ENCODE results near the gene NVL. TPM values are rescaled to one million over a fixed set of nuclear protein-coding genes. Genes with fewer than 3 reads are reported as not detected.

Gene NVL
- total RNA-seq, 1 donor from 2014 or later, result 34.6 TPM

GRCh38 chr1:224185208-224185607, 144.8 kb downstream of the NVL start:
- no peak for DNase-seq (ENCODE audit: extremely low spot score in 2 of 2)
- Histone ChIP-seq H3K4me3 (peak overlapping the region in 1 of 2 donors; percentile 90), H3K27ac (no peak overlapping the region)

DNA sequence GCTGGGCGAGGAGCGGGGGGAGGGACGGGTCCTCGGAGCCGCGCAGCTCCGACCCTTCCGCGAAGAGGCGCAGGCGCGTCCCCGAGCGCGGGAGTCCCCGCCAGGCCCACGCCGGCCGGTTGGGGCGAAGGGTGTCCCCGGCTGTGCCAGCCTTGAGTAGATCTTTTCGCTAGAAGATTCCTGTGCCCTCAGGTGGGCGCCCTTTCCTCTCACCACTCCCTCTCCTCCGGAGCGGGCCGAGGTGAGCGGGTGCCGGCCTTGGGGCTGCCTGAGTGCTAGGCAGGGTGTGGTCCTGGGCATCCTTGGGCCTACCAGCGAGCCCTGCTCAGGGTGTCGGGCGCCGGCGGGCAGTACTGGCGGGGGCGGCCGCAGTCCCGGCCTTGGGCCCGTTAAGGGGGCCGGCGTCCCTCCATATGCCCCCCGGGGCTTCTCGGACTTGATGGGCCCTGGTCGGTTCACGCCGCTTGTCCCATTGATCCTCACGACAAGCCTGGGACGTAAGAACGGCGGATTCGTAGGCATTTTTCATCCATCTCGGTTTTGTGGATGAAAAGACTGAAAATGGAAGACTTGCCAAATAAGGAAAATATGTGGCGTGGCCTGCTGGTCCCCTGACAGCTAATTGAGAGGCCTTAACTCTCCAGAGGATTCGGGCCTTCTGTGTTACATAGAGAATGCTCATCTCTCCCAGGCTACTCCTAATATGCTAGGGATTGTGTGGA, 146.2 kb downstream of the NVL start:
- Histone ChIP-seq H3K4me1 (peaks cover 33% of the 10 kb centered on the region), H3K27ac (peak overlapping the region; percentile 94), H3K9me3 (no peaks in the 10 kb centered on the region), H3K4me3 (peak overlapping the region; percentile 90 to 91), H3K27me3 (no peaks in the 10 kb centered on the region), H3K36me3 (no peaks in the 10 kb centered on the region)
- intact Hi-C loops (cut with DNase I), result no loop called here
- peak in 1 of 2 donors; percentile 37 for TF ChIP-seq POLR2AphosphoS5 (IDR thresholded peaks at IDR 0.05; ENCODE audit: insufficient read depth in 1 of 2, low read depth in 1 of 2)
- TF ChIP-seq POLR2A (IDR thresholded peaks at IDR 0.05), result no peak
- TF ChIP-seq CTCF (IDR thresholded peaks at IDR 0.05), result no peak
- DNase-seq (ENCODE audit: extremely low spot score in 2 of 2), result no peak

More at GRCh38 chr1:224185208-224185607, 144.8 kb downstream of the NVL start:
- intact Hi-C loops (cut with DNase I), result no loop called here
- no peak for TF ChIP-seq POLR2A (IDR thresholded peaks at IDR 0.05)
- TF ChIP-seq CTCF (IDR thresholded peaks at IDR 0.05), result no peak
- TF ChIP-seq POLR2AphosphoS5 (IDR thresholded peaks at IDR 0.05; ENCODE audit: insufficient read depth in 1 of 2, low read depth in 1 of 2), result no peak
- Histone ChIP-seq H3K36me3 (no peaks in the 10 kb centered on the region), H3K27me3 (no peaks in the 10 kb centered on the region), H3K4me1 (peaks cover 33% of the 10 kb centered on the region), H3K9me3 (no peaks in the 10 kb centered on the region)

DNA sequence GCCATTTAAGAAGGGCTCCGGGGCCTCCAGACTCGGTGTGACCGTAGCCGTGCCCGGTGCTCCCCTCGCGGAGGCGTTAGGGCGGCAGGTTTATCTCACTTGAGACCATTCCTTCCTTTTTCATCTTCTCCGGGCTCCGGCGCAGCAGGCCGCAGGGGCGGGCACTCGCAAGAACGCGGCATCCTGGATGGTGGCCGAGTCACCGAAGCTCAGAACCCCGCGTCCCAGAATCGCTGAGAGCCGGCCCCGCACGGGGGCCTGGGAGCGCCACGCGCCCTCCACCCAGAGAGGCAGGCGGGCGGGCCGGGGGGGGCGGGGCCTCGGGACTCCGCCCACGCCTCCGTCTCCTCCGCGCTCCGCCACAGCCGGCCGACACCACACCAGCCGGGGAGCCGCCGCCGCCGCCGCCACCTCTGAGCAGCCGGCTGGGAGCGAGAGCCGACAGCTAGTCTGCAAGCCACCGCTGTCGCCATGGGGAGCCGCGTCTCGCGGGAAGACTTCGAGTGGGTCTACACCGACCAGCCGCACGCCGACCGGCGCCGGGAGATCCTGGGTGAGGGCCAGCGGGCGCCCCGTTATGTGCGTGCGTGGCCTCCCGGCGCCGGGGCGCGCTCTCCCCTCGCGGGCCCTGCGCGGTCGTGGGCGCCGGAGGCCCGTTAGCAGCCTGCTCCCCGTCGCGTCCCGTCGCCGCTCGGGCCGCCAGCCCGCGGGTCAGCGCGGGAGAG, 146.9 kb downstream of the NVL start, which contains the start of gene DEGS1:
Gene DEGS1 (plus strand): TSS at position 375 of the 725 bp plus-strand sequence. CDS start 97 bp downstream, at position 472.
- no peak for TF ChIP-seq CTCF (IDR thresholded peaks at IDR 0.05)
- peak in 1 of 2 donors; percentile 86 for TF ChIP-seq POLR2AphosphoS5 (IDR thresholded peaks at IDR 0.05; ENCODE audit: insufficient read depth in 1 of 2, low read depth in 1 of 2)
- TF ChIP-seq POLR2A (IDR thresholded peaks at IDR 0.05), result peak; percentile 88 to 95
- H3K4me3 ChIP-seq, result peak within 1 kb of the TSS; percentile 90 to 91
- peaks cover 38% of the 10 kb centered on the region for H3K4me1 ChIP-seq
- H3K27ac ChIP-seq, result peak within 1 kb of the TSS; percentile 94
- no peaks in the 10 kb centered on the region for H3K27me3 ChIP-seq
- no peak for DNase-seq (ENCODE audit: extremely low spot score in 2 of 2)
- no peaks in the 10 kb centered on the region for H3K9me3 ChIP-seq
- intact Hi-C loops (cut with DNase I), result no loop called here
- no peaks in the 10 kb centered on the region for H3K36me3 ChIP-seq

- DNase-seq (ENCODE audit: extremely low spot score in 2 of 2), result no peak
- H3K4me3 ChIP-seq, result peak overlapping the region; percentile 90 to 91
- no peaks in the 10 kb centered on the region for H3K9me3 ChIP-seq
- H3K4me1 ChIP-seq, result peaks cover 36% of the 10 kb centered on the region
- intact Hi-C loops (cut with DNase I), result no loop called here
- H3K36me3 ChIP-seq, result no peaks in the 10 kb centered on the region
- no peaks in the 10 kb centered on the region for H3K27me3 ChIP-seq
- TF ChIP-seq POLR2AphosphoS5 (IDR thresholded peaks at IDR 0.05; ENCODE audit: insufficient read depth in 1 of 2, low read depth in 1 of 2), result no peak
- no peak for TF ChIP-seq POLR2A (IDR thresholded peaks at IDR 0.05)
- no peak for TF ChIP-seq CTCF (IDR thresholded peaks at IDR 0.05)
- H3K27ac ChIP-seq, result peak overlapping the region; percentile 94
These were observed 147.7 kb downstream of the NVL start for GRCh38 chr1:224182057-224182865.

Data from vagina (tissue), 2 donors.